IMR-90 (cell line): Measurements from ENCODE around the gene ATP23. TPM values are rescaled to one million over a fixed set of nuclear protein-coding genes. Genes with fewer than 3 reads are reported as not detected.

Experiments used
- ATAC-seq: fragments of 200-7000 bp; cut with Tn5 transposase; 2 replicates; pipeline ENCODE4 v1.9.1; 2020; ENCODE audit warnings: low read depth, mild to moderate bottlenecking, moderate library complexity
- BruUV-seq: library from RNA; stranded (reverse); fragments of 400-500 nt; replicated peaks from 2 replicates; lab custom pipeline; 2021; lab: Mats Ljungman, UMichigan
- CTCF ChIA-PET: fragments of 300-600 bp; formaldehyde crosslinking; extraction: SDS; loops from one replicate; lab custom pipeline; 2021; ENCODE audit warnings: antibody characterized with exemption; lab: Yijun Ruan, JAX
- POLR2A ChIA-PET: fragments of 300-600 bp; sonication (Branson Sonifier 250); formaldehyde crosslinking; loops from one replicate; lab custom pipeline; 2022; ENCODE audit warnings: antibody characterized with exemption; ENCODE audit not compliant: unreplicated experiment; lab: Charles Lee
- DNase-seq: peaks from one replicate; pipeline ENCODE4 v3.0.0; 2013
- H2AFZ ChIP-seq: replicated peaks from 2 replicates; pipeline ENCODE3; 2013; ENCODE audit warnings: low read length, mild to moderate bottlenecking; ENCODE audit not compliant: poor library complexity
- H2AK5ac ChIP-seq: 2 replicates; pipeline ENCODE4 v1.6.1; 2013; ENCODE audit warnings: low read depth, low read length, inconsistent platforms
- H2AK9ac ChIP-seq: replicated peaks from 2 replicates; pipeline ENCODE3; 2013; ENCODE audit warnings: mild to moderate bottlenecking, low read depth, low read length, moderate library complexity; ENCODE audit not compliant: poor library complexity
- H2BK120ac ChIP-seq: 2 replicates; pipeline ENCODE4 v1.6.1; 2013; ENCODE audit warnings: low read depth, low read length, inconsistent platforms
- H2BK15ac ChIP-seq: 3 replicates; pipeline ENCODE4 v1.6.1; 2013; ENCODE audit warnings: low read depth, low read length, inconsistent platforms
- H2BK20ac ChIP-seq: 2 replicates; pipeline ENCODE4 v1.6.1; 2013; ENCODE audit warnings: low read depth, mild to moderate bottlenecking, inconsistent platforms, low read length, moderate library complexity
- H2BK5ac ChIP-seq: 2 replicates; pipeline ENCODE4 v1.6.1; 2013; ENCODE audit warnings: mild to moderate bottlenecking, low read depth, low read length, inconsistent platforms; ENCODE audit not compliant: poor library complexity, severe bottlenecking
- H3K14ac ChIP-seq: replicated peaks from 2 replicates; pipeline ENCODE4 v1.6.1; 2013; ENCODE audit warnings: low read depth, low read length, inconsistent platforms
- H3K18ac ChIP-seq: 2 replicates; pipeline ENCODE4 v1.6.1; 2013; ENCODE audit warnings: low read depth, low read length, control low read depth
- H3K23ac ChIP-seq: 2 replicates; pipeline ENCODE4 v1.6.1; 2013; ENCODE audit warnings: low read depth, low read length, inconsistent platforms
- H3K27ac ChIP-seq: 2 replicates; pipeline ENCODE4 v1.5.1; 2013; ENCODE audit warnings: mild to moderate bottlenecking, control low read depth, low read length; ENCODE audit not compliant: insufficient read depth
- H3K27me3 ChIP-seq: 2 replicates; pipeline ENCODE4 v1.6.1; 2013; ENCODE audit warnings: low read length; ENCODE audit not compliant: control insufficient read depth, insufficient read depth
- H3K36me3 ChIP-seq: 2 replicates; pipeline ENCODE4 v1.6.1; 2013; ENCODE audit warnings: low read length, mixed read lengths; ENCODE audit not compliant: control insufficient read depth, insufficient read depth
- H3K4ac ChIP-seq: 2 replicates; pipeline ENCODE4 v1.6.1; 2013; ENCODE audit warnings: low read depth, low read length, inconsistent platforms
- H3K4me1 ChIP-seq: 2 replicates; pipeline ENCODE4 v1.6.1; 2013; ENCODE audit warnings: low read length, mixed read lengths; ENCODE audit not compliant: control insufficient read depth, insufficient read depth
- H3K4me2 ChIP-seq: 2 replicates; pipeline ENCODE4 v1.6.1; 2013; ENCODE audit warnings: low read depth, mild to moderate bottlenecking, control low read depth, low read length, moderate library complexity
- H3K4me3 ChIP-seq: 2 replicates; pipeline ENCODE4 v1.5.1; 2013; ENCODE audit warnings: low read depth, mild to moderate bottlenecking, control low read depth, low read length, moderate library complexity; ENCODE audit not compliant: insufficient read depth
- H3K56ac ChIP-seq: 2 replicates; pipeline ENCODE4 v1.6.1; 2013; ENCODE audit warnings: low read length, inconsistent platforms; ENCODE audit not compliant: insufficient read depth; ENCODE audit errors: extremely low read depth
- H3K79me1 ChIP-seq, 2 experiments: 2 replicates each; pipeline ENCODE4 v1.6.1; 2013; ENCODE audit warnings: low read length in 2 of 2, inconsistent platforms in 1 of 2, low read depth in 1 of 2
- H3K9ac ChIP-seq: 2 replicates; pipeline ENCODE4 v1.6.1; 2013; ENCODE audit warnings: low read depth, low read length, control low read depth
- H3K9me1 ChIP-seq: 2 replicates; pipeline ENCODE4 v1.6.1; 2013; ENCODE audit warnings: low read length, inconsistent platforms; ENCODE audit not compliant: insufficient read depth
- H3K9me3 ChIP-seq: 2 replicates; pipeline ENCODE4 v1.6.1; 2013; ENCODE audit warnings: low read length; ENCODE audit not compliant: control insufficient read depth, insufficient read depth
- H4K20me1 ChIP-seq: 2 replicates; pipeline ENCODE4 v1.6.1; 2013; ENCODE audit warnings: low read length, inconsistent platforms; ENCODE audit not compliant: insufficient read depth
- H4K5ac ChIP-seq: 2 replicates; pipeline ENCODE4 v1.6.1; 2013; ENCODE audit warnings: mild to moderate bottlenecking, low read depth, low read length, control low read depth
- H4K8ac ChIP-seq, 2 experiments: 2 replicates each; pipeline ENCODE4 v1.6.1; 2013; ENCODE audit warnings: low read depth in 2 of 2, low read length in 2 of 2, control low read depth in 1 of 2, inconsistent platforms in 1 of 2
- H4K91ac ChIP-seq: 2 replicates; pipeline ENCODE4 v1.6.1; 2013; ENCODE audit warnings: low read depth, low read length, inconsistent platforms; ENCODE audit not compliant: insufficient read depth
- BHLHE40 ChIP-seq: fragments of 150-350 bp; IDR thresholded peaks from 2 replicates; pipeline ENCODE4 v1.6.1; 2016; ENCODE audit warnings: mild to moderate bottlenecking, low read depth, low read length
- CEBPB ChIP-seq: IDR thresholded peaks from 2 replicates; pipeline ENCODE4 v1.6.1; 2012; ENCODE audit warnings: low read depth, low read length, improper control_type of control experiment
- CHD1 ChIP-seq: IDR thresholded peaks from 2 replicates; pipeline ENCODE4 v1.6.1; 2012; ENCODE audit warnings: low read depth, low read length, improper control_type of control experiment
- FOS ChIP-seq: fragments of 150-350 bp; IDR thresholded peaks from 2 replicates; pipeline ENCODE4 v1.6.1; 2016; ENCODE audit warnings: low read depth, low read length
- MAFK ChIP-seq: IDR thresholded peaks from 2 replicates; pipeline ENCODE4 v1.6.1; 2012; ENCODE audit warnings: low read depth, low read length, improper control_type of control experiment
- MAZ ChIP-seq: IDR thresholded peaks from 2 replicates; pipeline ENCODE4 v1.6.1; 2012; ENCODE audit warnings: low read depth, mild to moderate bottlenecking, low read length, improper control_type of control experiment, moderate library complexity, borderline replicate concordance
- MXI1 ChIP-seq: IDR thresholded peaks from 2 replicates; pipeline ENCODE4 v1.6.1; 2012; ENCODE audit warnings: low read depth, mild to moderate bottlenecking, low read length, moderate library complexity, borderline replicate concordance
- NFE2L2 ChIP-seq: fragments of 150-350 bp; IDR thresholded peaks from 2 replicates; pipeline ENCODE4 v1.6.1; 2016; ENCODE audit warnings: low read depth, mild to moderate bottlenecking, low read length
- POLR2A ChIP-seq: IDR thresholded peaks from 2 replicates; pipeline ENCODE4 v1.6.1; 2012; ENCODE audit warnings: mild to moderate bottlenecking, low read depth, low read length
- RAD21 ChIP-seq: IDR thresholded peaks from 2 replicates; pipeline ENCODE4 v1.6.1; 2012; ENCODE audit warnings: low read length, improper control_type of control experiment
- RCOR1 ChIP-seq: IDR thresholded peaks from 2 replicates; pipeline ENCODE4 v1.6.1; 2012; ENCODE audit warnings: mild to moderate bottlenecking, low read length, improper control_type of control experiment; ENCODE audit not compliant: insufficient replicate concordance
- RFX5 ChIP-seq: IDR thresholded peaks from 2 replicates; pipeline ENCODE4 v1.8.0; 2012; ENCODE audit warnings: low read depth, mild to moderate bottlenecking, low read length, moderate library complexity
- SMC3 ChIP-seq: fragments of 150-350 bp; IDR thresholded peaks from 2 replicates; pipeline ENCODE4 v1.6.1; 2016; ENCODE audit warnings: low read depth, mild to moderate bottlenecking, antibody characterized with exemption, low read length, moderate library complexity
- WGBS, 2 experiments: methylation state at CpG; one replicate each; pipeline versions ENCODE4 v1.1.5 to v1.1.7; 2013; ENCODE audit warnings: missing lambda C conversion rate in 2 of 2; ENCODE audit not compliant: insufficient read length in 1 of 2; ENCODE audit errors: extremely low coverage in 2 of 2; 5-methylcytosine and 5-hydroxymethylcytosine counted together
- dilution Hi-C: fragments of 300-500 bp; cut with HindIII; formaldehyde crosslinking; loops from one replicate; pipeline ENCODE4 v1.14.3; 2018; ENCODE audit warnings: low sequenced_read_pairs; ENCODE audit not compliant: unreplicated experiment
- in situ Hi-C: fragments of 300-500 bp; cut with MboI; formaldehyde crosslinking; loops from 3 replicates; pipeline ENCODE4 v1.14.3; 2019; ENCODE audit warnings: low sequenced_read_pairs, inconsistent platforms, mixed read lengths
- intact Hi-C: fragments of 100-400 bp; cut with micrococcal nuclease; formaldehyde crosslinking; loops from 2 replicates; pipeline ENCODE4 v1.10.0; 2022
- polyA plus RNA-seq, 3 experiments: library from polyadenylated mRNA; depleted of rRNA; stranded (reverse); fragments of >200 nt; gene quantifications; 2 replicates each; pipeline ENCODE4 v1.2.3, GENCODE V29; 2012; ENCODE audit warnings: low replicate concordance in 1 of 3
- total RNA-seq: library from RNA; depleted of rRNA; stranded (reverse); fragments of >200 nt; gene quantifications from 2 replicates; pipeline ENCODE4 v1.2.3, GENCODE V29; 2012
- TF ChIP-seq, protein P1 (sequence below): fragments of 150-350 bp; IDR thresholded peaks from 2 replicates; pipeline ENCODE4 v1.6.1; 2017; ENCODE audit warnings: mild to moderate bottlenecking, antibody characterized with exemption, low read length, low read depth
- TF ChIP-seq, protein P2 (sequence below): conservative IDR thresholded peaks from 2 replicates; pipeline ENCODE4 v1.5.1; 2012; ENCODE audit warnings: mild to moderate bottlenecking, low read depth, low read length, improper control_type of control experiment
- TF ChIP-seq, protein P3 (sequence below): fragments of 150-350 bp; IDR thresholded peaks from 2 replicates; pipeline ENCODE4 v1.6.1; 2016; ENCODE audit warnings: low read depth, mild to moderate bottlenecking, low read length, moderate library complexity, borderline replicate concordance

ATP23 gene
- total and polyA plus RNA-seq, 2 of the 4 experiments (the other 2 are of a cell fraction) = 6.4 to 7.2 TPM

DNA sequence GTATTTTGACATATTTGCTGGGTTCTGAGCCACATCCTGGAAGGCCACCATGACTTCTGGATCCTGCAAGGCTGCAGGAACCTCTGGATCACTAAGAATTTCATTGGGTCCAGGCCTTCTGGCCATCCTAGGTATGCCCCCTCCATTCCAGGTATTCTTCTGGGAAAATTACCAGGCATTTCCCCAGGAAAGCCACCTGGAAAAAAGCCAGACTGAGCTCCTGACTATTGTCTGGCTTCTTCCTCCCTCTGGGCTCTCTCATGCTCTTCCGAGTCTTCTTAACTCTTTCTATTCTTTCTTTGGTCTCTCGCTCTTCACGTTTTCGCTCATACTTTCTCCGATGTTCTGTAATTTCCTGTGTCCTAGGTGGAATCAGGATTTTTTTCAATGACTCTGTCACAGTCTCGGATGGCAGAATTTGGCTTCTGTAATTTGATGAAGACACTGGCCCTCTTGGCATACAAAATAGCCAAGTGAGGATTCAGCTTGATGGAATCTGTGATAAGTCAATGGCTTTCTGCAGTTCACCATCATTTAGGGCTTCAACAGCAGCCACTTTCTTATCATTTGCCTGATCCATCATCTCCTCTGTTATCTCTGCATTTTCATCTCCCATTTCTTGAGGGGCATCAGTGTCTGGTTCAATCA, 42.6 kb downstream of the ATP23 start:
- ATAC-seq = no peak
- no peaks in the 10 kb centered on the region for H3K9me3 ChIP-seq
- no peak overlapping the region for H2BK120ac ChIP-seq
- H3K9me1 ChIP-seq = no peaks in the 10 kb centered on the region
- H4K8ac ChIP-seq = no peak overlapping the region
- H2BK15ac ChIP-seq = no peak overlapping the region
- no peak overlapping the region for H3K4ac ChIP-seq
- H2AK5ac ChIP-seq = no peak overlapping the region
- in situ Hi-C loops (loop anchor here (5.0 to 25.0 kb wide), 4 partner anchors 371 to 1171 kb away; no protein-coding TSS in a partner anchor), intact Hi-C loops (loop anchor here (1.0 to 10.0 kb wide), 7 partner anchors 363 to 1613 kb away; partner anchors contain the start of gene SLC16A7), dilution Hi-C loops (no loop called here)
- no peak overlapping the region for H4K5ac ChIP-seq
- no peaks in the 10 kb centered on the region for H3K36me3 ChIP-seq
- H4K91ac ChIP-seq = no peak overlapping the region
- no peak for DNase-seq
- CTCF ChIA-PET = no interaction called here
- H3K18ac ChIP-seq = no peak overlapping the region
- no peak overlapping the region for H3K23ac ChIP-seq
- H3K9ac ChIP-seq = no peak overlapping the region
- no peaks in the 10 kb centered on the region for H4K20me1 ChIP-seq
- BruUV-seq = no TSS peak
- H3K27ac ChIP-seq = no peak overlapping the region
- H2AFZ ChIP-seq = no peak overlapping the region
- POLR2A ChIA-PET = no interaction called here
- TF ChIP-seq, protein P1, sequence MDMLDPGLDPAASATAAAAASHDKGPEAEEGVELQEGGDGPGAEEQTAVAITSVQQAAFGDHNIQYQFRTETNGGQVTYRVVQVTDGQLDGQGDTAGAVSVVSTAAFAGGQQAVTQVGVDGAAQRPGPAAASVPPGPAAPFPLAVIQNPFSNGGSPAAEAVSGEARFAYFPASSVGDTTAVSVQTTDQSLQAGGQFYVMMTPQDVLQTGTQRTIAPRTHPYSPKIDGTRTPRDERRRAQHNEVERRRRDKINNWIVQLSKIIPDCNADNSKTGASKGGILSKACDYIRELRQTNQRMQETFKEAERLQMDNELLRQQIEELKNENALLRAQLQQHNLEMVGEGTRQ = no peak
- no peak for TF ChIP-seq NFE2L2
- no peak for TF ChIP-seq CEBPB
- no peak for TF ChIP-seq RCOR1
- no peak for TF ChIP-seq MXI1
- TF ChIP-seq BHLHE40 = no peak
- no peak for TF ChIP-seq SMC3
- no peak for TF ChIP-seq POLR2A
- no peak for TF ChIP-seq MAFK
- no peak for TF ChIP-seq RFX5
- TF ChIP-seq, protein P2, sequence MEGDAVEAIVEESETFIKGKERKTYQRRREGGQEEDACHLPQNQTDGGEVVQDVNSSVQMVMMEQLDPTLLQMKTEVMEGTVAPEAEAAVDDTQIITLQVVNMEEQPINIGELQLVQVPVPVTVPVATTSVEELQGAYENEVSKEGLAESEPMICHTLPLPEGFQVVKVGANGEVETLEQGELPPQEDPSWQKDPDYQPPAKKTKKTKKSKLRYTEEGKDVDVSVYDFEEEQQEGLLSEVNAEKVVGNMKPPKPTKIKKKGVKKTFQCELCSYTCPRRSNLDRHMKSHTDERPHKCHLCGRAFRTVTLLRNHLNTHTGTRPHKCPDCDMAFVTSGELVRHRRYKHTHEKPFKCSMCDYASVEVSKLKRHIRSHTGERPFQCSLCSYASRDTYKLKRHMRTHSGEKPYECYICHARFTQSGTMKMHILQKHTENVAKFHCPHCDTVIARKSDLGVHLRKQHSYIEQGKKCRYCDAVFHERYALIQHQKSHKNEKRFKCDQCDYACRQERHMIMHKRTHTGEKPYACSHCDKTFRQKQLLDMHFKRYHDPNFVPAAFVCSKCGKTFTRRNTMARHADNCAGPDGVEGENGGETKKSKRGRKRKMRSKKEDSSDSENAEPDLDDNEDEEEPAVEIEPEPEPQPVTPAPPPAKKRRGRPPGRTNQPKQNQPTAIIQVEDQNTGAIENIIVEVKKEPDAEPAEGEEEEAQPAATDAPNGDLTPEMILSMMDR = no peak
- no peak for TF ChIP-seq FOS
- TF ChIP-seq, protein P3, sequence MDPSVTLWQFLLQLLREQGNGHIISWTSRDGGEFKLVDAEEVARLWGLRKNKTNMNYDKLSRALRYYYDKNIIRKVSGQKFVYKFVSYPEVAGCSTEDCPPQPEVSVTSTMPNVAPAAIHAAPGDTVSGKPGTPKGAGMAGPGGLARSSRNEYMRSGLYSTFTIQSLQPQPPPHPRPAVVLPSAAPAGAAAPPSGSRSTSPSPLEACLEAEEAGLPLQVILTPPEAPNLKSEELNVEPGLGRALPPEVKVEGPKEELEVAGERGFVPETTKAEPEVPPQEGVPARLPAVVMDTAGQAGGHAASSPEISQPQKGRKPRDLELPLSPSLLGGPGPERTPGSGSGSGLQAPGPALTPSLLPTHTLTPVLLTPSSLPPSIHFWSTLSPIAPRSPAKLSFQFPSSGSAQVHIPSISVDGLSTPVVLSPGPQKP = no peak
- TF ChIP-seq CHD1 = no peak
- no peak for TF ChIP-seq RAD21
- TF ChIP-seq MAZ = no peak
- H2BK5ac ChIP-seq = no peak overlapping the region
- H2AK9ac ChIP-seq = peak overlapping the region; percentile 1
- H2BK20ac ChIP-seq = no peak overlapping the region
- 93% methylated on average over 3 of the region's 6 CpGs; no CpG with 5 or more reads in 1 of the 2 experiments for WGBS, 2 experiments
- no peaks in the 10 kb centered on the region; the same call in 1 of the 2 replicates for H3K27me3 ChIP-seq
- no peak overlapping the region for H3K4me2 ChIP-seq
- H3K4me1 ChIP-seq = peaks cover 2% of the 10 kb centered on the region; the same call in 1 of the 2 replicates
- no peak overlapping the region for H3K56ac ChIP-seq
- no peaks in the 10 kb centered on the region for H3K79me1 ChIP-seq
- no peak overlapping the region for H3K4me3 ChIP-seq
- no peak overlapping the region for H3K14ac ChIP-seq
